ENCODE results near the gene LENG1.

- TF ChIP-seq CREB1 (IDR thresholded peaks at IDR 0.05; ENCODE audit: low read depth) = no peak
- TF ChIP-seq NFIC (IDR thresholded peaks at IDR 0.05) = no peak
- TF ChIP-seq YY1 (IDR thresholded peaks at IDR 0.05; ENCODE audit: low read depth) = no peak
- no peak for TF ChIP-seq RAD21 (IDR thresholded peaks at IDR 0.05; ENCODE audit: low read depth)
- TF ChIP-seq TEAD4 (IDR thresholded peaks at IDR 0.05) = no peak
- TF ChIP-seq MAX (IDR thresholded peaks at IDR 0.05) = no peak
- no peak for TF ChIP-seq TCF12 (IDR thresholded peaks at IDR 0.05; ENCODE audit: low read depth)
- no peak for TF ChIP-seq REST (IDR thresholded peaks at IDR 0.05; ENCODE audit: low read depth)
- no peak for TF ChIP-seq EP300 (IDR thresholded peaks at IDR 0.05; ENCODE audit: borderline replicate concordance)
- TF ChIP-seq USF1 (IDR thresholded peaks at IDR 0.05) = peak; percentile 41; the same call in 1 of the 2 replicates
- TF ChIP-seq EGR1 (IDR thresholded peaks at IDR 0.05) = no peak
Observed at GRCh38 chr19:54178581-54179261, 19.2 kb upstream of the LENG1 start.

Data from Ishikawa (cell line).